Measurements from ENCODE around the gene RAB27A. TPM values are rescaled to one million over a fixed set of nuclear protein-coding genes. Genes with fewer than 3 reads are reported as not detected.

RAB27A gene
- total and polyA plus RNA-seq, 9 of the 15 experiments (the other 6 are each of a cell fraction or from before 2014, with no cell fraction given), result 31.5 to 171 (median 80.4) TPM

- TF ChIP-seq TOE1 (IDR thresholded peaks at IDR 0.05; ENCODE audit: borderline replicate concordance) (no peak), TOE1 (CRISPR knock-in tag; IDR thresholded peaks at IDR 0.05; ENCODE audit: borderline replicate concordance, low read depth) (no peak), CC2D1A (IDR thresholded peaks at IDR 0.05) (peak; percentile 77; the same call in 1 of the 2 replicates), PHB2 (IDR thresholded peaks at IDR 0.05; ENCODE audit: low read depth) (peak; percentile 65; the same call in 1 of the 2 replicates), FOXM1 (IDR thresholded peaks at IDR 0.05; ENCODE audit: low read depth) (peak; percentile 89), FOXM1 (CRISPR knock-in tag; IDR thresholded peaks at IDR 0.05; ENCODE audit: low read depth) (no peak), SOX6 (IDR thresholded peaks at IDR 0.05) (peak; percentile 91), PHF20 (IDR thresholded peaks at IDR 0.05; ENCODE audit: partially characterized antibody) (no peak), AFF1 (IDR thresholded peaks at IDR 0.05; ENCODE audit: low read depth in 1 of 2, partially characterized antibody in 2 of 2) (peak; percentile 42 to 79), NFATC3 (IDR thresholded peaks at IDR 0.05) (0 out of 2 replicates have a peak, but pooled peaks have one; percentile 77), POLR2H (tag; IDR thresholded peaks at IDR 0.05; ENCODE audit: low read depth) (peak; percentile 69), EP300 (IDR thresholded peaks at IDR 0.05; ENCODE audit: low read length) (peak; percentile 97), NCOA2 (IDR thresholded peaks at IDR 0.05; ENCODE audit: partially characterized antibody in 2 of 2) (peak in 1 of 2 experiments; percentile 62), MTA2 (IDR thresholded peaks at IDR 0.05; ENCODE audit: low read depth) (peak; percentile 80), GTF2E2 (tag; IDR thresholded peaks at IDR 0.05) (peak; percentile 57; the same call in 1 of the 2 replicates), ZHX1 (conservative IDR thresholded peaks at IDR 0.05; ENCODE audit: low read length) (no peak), TAL1 (IDR thresholded peaks at IDR 0.05) (peak; percentile 91), NR2C1 (IDR thresholded peaks at IDR 0.05) (no peak), NR2C1 (tag; IDR thresholded peaks at IDR 0.05) (no peak), JUND (IDR thresholded peaks at IDR 0.05; ENCODE audit: borderline replicate concordance, low read depth, low read length) (peak; percentile 95), JUND (tag; IDR thresholded peaks at IDR 0.05; ENCODE audit: borderline replicate concordance, low read depth, low read length) (peak; percentile 90; the same call in 2 of the 3 replicates), SMARCC2 (IDR thresholded peaks at IDR 0.05; ENCODE audit: low read depth) (peak; percentile 94), FOXJ3 (CRISPR knock-in tag; IDR thresholded peaks at IDR 0.05) (no peak), CREM (IDR thresholded peaks at IDR 0.05; ENCODE audit: low read depth) (peak; percentile 89)
Measured at GRCh38 chr15:55237219-55238130, 52.1 kb downstream of the RAB27A start (continued).
